ENCODE results near the gene ARHGAP1.

ARHGAP1 gene

GRCh38 chr11:46724088-46724487 lies 23.7 kb upstream of the ARHGAP1 start:
- no peak for DNase-seq (ENCODE audit: low read depth)
- no peak overlapping the region for H3K4me3 ChIP-seq (ENCODE audit: low read depth, low read length)
- no peak for TF ChIP-seq CTCF (IDR thresholded peaks at IDR 0.05; ENCODE audit: control insufficient read depth, extremely low read depth, insufficient read depth)

GRCh38 chr11:46723359-46723680 lies 22.9 kb upstream of the ARHGAP1 start:
- no peak overlapping the region for H3K4me3 ChIP-seq (ENCODE audit: low read depth, low read length)
- no peak for DNase-seq (ENCODE audit: low read depth)
- no peak for TF ChIP-seq CTCF (IDR thresholded peaks at IDR 0.05; ENCODE audit: control insufficient read depth, extremely low read depth, insufficient read depth)

- DNase-seq (ENCODE audit: low read depth), result no peak
- no peak for TF ChIP-seq CTCF (IDR thresholded peaks at IDR 0.05; ENCODE audit: control insufficient read depth, extremely low read depth, insufficient read depth)
Observed at GRCh38 chr11:46722566-46723358, 22.3 kb upstream of the ARHGAP1 start.

GRCh38 chr11:46721286-46721685 lies 20.9 kb upstream of the ARHGAP1 start:
- H3K4me3 ChIP-seq (ENCODE audit: low read depth, low read length), result no peak overlapping the region
- no peak for TF ChIP-seq CTCF (IDR thresholded peaks at IDR 0.05; ENCODE audit: control insufficient read depth, extremely low read depth, insufficient read depth)
- DNase-seq (ENCODE audit: low read depth), result no peak

More at GRCh38 chr11:46722566-46723358, 22.3 kb upstream of the ARHGAP1 start:
- no peak overlapping the region for H3K4me3 ChIP-seq (ENCODE audit: low read depth, low read length)

- no peak for DNase-seq (ENCODE audit: low read depth)
- no peak overlapping the region for H3K4me3 ChIP-seq (ENCODE audit: low read depth, low read length)
- no peak for TF ChIP-seq CTCF (IDR thresholded peaks at IDR 0.05; ENCODE audit: control insufficient read depth, extremely low read depth, insufficient read depth)
Observed at GRCh38 chr11:46719543-46720218, 19.3 kb upstream of the ARHGAP1 start.

GRCh38 chr11:46719048-46719542 lies 18.7 kb upstream of the ARHGAP1 start, which contains the start of gene F2:
F2 (plus strand) TSS chr11:46719213; CDS start chr11:46719236, 23 bp downstream.
- H3K4me3 ChIP-seq (ENCODE audit: low read depth, low read length), result no peak within 1 kb of the TSS
- DNase-seq (ENCODE audit: low read depth), result no peak
- TF ChIP-seq CTCF (IDR thresholded peaks at IDR 0.05; ENCODE audit: control insufficient read depth, extremely low read depth, insufficient read depth), result no peak

Measured in LNCaP clone FGC (cell line).